Left cardiac atrium (tissue), 4 donors: Measurements from ENCODE around the gene CGA. TPM values are rescaled to one million over a fixed set of nuclear protein-coding genes. Genes with fewer than 3 reads are reported as not detected.
A peak's percentile ranks its signal among the peaks of the same experiment; 100 is the strongest.

ENCODE experiments used
- ATAC-seq, 2 donors: fragments of 200-7000 bp; cut with Tn5 transposase; one replicate each; pipeline ENCODE4 v1.9.1; 2020; ENCODE audit warnings: mild to moderate bottlenecking in 2 of 2, moderate library complexity in 2 of 2
- DNase-seq: peaks from one replicate; pipeline ENCODE4 v3.0.0-alpha.2; 2020
- intact Hi-C, 2 donors: fragments of 100-400 bp; cut with DNase I; formaldehyde crosslinking; loops; one replicate each; pipeline versions ENCODE4 v1.14.1 to v1.15.1; 2022 to 2023
- total RNA-seq, 2 donors: library from RNA; stranded (reverse); fragmentation: NEBNext Ultra II Directional; extraction: Animal tissue kit (Norgen Biotek cat#: 25700); gene quantifications; one replicate each; pipeline ENCODE4 v1.2.1, GENCODE V29; 2021
- donor health status: DM: no; HTN: yes; CAD: no.
- donor health status: DM: no; HTN: yes; CAD: no; lungs with severe emphysema.
- donor health status: DM: yes; HTN: yes; CAD: no.
- donor health status: Dilated cardiomyopathy.

Gene CGA
- total RNA-seq, 2 donors from 2014 or later = 1.2 to 5.6 TPM

- intact Hi-C loops = no loop called here
- no peak for ATAC-seq
These were observed 1.7 kb downstream of the CGA start for GRCh38 chr6:87093199-87093598.

GRCh38 chr6:87092435-87092834, 2.5 kb downstream of the CGA start:
- ATAC-seq (no peak), DNase-seq (no peak)
- intact Hi-C loops = no loop called here

More at GRCh38 chr6:87093199-87093598, 1.7 kb downstream of the CGA start:
- DNase-seq = no peak

- ATAC-seq = no peak
- intact Hi-C loops = no loop called here
- no peak for DNase-seq
These were observed 5.8 kb downstream of the CGA start for GRCh38 chr6:87089135-87089534.

GRCh38 chr6:87088076-87088475, 6.8 kb downstream of the CGA start:
- ATAC-seq (no peak), DNase-seq (no peak)
- intact Hi-C loops = no loop called here

GRCh38 chr6:87082160-87082721, 12.7 kb downstream of the CGA start:
- DNase-seq = no peak
- intact Hi-C loops = no loop called here
- ATAC-seq = no peak

- peak; percentile 79 for DNase-seq
- intact Hi-C loops = no loop called here
- peak; percentile 59 to 83 for ATAC-seq
These were observed 15.8 kb downstream of the CGA start for GRCh38 chr6:87078983-87079616.

- ATAC-seq (no peak), DNase-seq (no peak)
- intact Hi-C loops = no loop called here
These were observed 19.7 kb downstream of the CGA start for GRCh38 chr6:87075168-87075567.

- intact Hi-C loops = no loop called here
- DNase-seq (peak; percentile 22), ATAC-seq (peak in 1 of 2 donors; percentile 84)
These were observed 20.7 kb downstream of the CGA start for GRCh38 chr6:87074101-87074621.

GRCh38 chr6:87071683-87072082, 23.2 kb downstream of the CGA start:
- DNase-seq (no peak), ATAC-seq (no peak)
- intact Hi-C loops = no loop called here

GRCh38 chr6:87070741-87071140, 24.2 kb downstream of the CGA start:
- intact Hi-C loops = no loop called here
- DNase-seq (no peak), ATAC-seq (no peak)

GRCh38 chr6:87068795-87069194, 26.1 kb downstream of the CGA start:
- intact Hi-C loops = no loop called here

GRCh38 chr6:87066449-87067333, 28.2 kb downstream of the CGA start:
- DNase-seq (peak; percentile 36), ATAC-seq (no peak)
- intact Hi-C loops = no loop called here

More at GRCh38 chr6:87068795-87069194, 26.1 kb downstream of the CGA start:
- no peak for DNase-seq
- no peak for ATAC-seq

- intact Hi-C loops = no loop called here
- no peak for DNase-seq
- ATAC-seq = no peak
These were observed 29.8 kb downstream of the CGA start for GRCh38 chr6:87065117-87065516.

- intact Hi-C loops = no loop called here
- no peak for DNase-seq
- ATAC-seq = no peak
These were observed 35.0 kb downstream of the CGA start for GRCh38 chr6:87059943-87060342.

GRCh38 chr6:87054143-87054833, 40.6 kb downstream of the CGA start:
- DNase-seq (no peak), ATAC-seq (no peak)
- intact Hi-C loops = no loop called here

- ATAC-seq (no peak), DNase-seq (no peak)
- intact Hi-C loops = no loop called here
These were observed 41.6 kb downstream of the CGA start for GRCh38 chr6:87053312-87053711.

- DNase-seq = no peak
- ATAC-seq = no peak
- intact Hi-C loops = no loop called here
These were observed 45.1 kb downstream of the CGA start for GRCh38 chr6:87049779-87050178.

GRCh38 chr6:87045521-87046075, 49.3 kb downstream of the CGA start:
- intact Hi-C loops = no loop called here
- no peak for ATAC-seq
- DNase-seq = no peak

GRCh38 chr6:87040729-87041128, 54.2 kb downstream of the CGA start:
- intact Hi-C loops = no loop called here
- ATAC-seq (no peak), DNase-seq (no peak)
